ENCODE results near the gene ZC3H12C.

ZC3H12C gene

DNA sequence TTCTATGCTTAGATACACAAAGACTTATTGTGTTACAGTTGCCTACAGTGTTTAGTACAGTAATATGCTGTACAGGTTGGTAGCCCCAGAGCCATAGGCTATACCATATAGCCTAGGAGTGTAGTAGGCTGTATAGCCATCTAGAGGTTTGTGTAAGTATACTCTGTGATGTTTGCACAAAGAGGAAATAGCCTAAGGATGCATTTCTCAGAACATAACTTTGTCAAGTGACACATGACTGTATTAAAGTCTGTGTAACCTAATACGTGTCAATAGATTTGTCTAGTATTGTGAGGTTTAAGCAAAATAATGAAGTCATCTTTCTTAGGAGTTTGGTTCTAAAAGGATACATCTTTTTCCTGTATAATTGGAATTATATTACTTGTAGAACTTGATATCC, 5.5 kb downstream of the ZC3H12C start:
- no peak for DNase-seq

DNA sequence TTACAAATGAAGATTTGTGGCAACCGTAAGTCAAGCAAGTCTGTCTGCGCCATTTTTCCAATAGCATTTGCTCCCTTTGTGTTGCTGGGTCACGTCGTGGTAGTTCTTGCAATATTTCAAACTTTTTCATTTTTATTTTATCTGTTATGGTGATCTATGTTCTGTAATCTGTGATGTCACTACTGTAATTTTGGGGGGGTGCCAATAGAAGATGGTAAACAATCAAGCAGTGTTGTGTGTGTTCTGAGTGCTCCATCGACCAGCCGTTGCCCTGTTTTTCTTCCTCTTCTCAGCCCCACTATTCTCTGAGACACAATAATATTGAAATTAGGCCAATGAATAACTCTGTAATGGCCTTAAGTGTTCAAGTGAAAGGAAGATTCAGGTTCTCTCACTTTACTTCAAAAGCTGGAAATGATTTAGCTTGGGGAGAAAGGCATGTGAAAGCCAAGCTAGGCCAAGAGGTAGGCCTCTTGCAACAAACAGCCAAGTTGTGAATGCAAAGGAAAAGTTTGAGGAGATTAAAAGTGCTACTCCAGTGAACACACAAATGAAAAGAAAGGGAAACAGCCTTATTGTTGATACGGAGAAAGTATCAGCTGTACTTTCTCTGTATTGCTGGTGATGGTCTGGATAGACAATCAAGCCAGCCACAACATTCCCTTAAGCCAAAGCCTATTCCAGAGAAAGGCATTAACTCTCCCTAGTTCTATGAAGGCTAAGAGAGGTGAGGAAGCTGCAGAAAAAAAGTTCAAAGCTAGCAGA, 7.5 kb downstream of the ZC3H12C start:
- DNase-seq = no peak

DNA sequence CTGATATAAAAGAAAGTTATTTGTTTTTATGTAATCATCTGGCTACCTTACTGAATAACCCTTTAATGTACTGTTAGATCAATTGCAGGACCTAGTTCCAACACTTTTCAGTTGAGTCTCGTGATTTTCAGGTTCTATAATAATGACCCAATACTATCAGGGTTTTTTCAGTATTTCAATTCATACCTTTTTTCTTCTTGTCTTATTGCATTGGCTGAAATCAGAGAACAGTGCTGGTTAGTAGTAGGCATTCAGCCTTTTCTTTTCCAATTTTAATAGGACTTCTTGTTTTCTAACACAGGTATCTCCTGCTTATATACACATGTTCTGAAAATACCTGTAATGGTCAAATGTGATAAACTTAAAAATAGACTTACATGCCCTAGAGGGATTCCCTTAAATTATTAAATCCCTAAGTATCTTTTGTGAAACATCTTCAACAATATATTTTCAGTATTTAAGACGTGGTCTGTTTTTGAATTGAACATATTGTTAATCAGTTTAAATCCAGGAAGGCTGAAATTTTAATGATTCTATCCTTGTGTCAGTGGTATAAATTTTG, 13.6 kb downstream of the ZC3H12C start:
- no peak for DNase-seq

DNA sequence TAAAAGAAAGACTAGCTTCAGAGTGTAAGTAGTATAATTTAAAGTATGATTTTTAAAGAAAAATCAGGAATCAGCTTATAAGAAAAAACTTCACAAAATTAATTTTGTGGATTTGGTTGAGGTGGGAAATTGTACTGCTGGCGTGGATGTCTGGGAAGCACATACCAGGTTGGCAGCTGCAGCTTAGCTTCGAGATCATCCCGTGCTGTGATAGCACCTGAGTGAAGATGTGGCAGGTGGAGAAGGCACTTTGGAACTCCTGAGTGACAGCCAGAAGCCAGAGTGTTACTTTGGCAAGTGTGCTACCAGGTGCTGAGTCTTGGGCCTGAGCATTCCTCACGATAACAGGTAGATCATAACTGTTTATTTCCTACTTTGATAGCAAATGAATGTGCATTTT, 17.7 kb downstream of the ZC3H12C start:
- no peak for DNase-seq

DNA sequence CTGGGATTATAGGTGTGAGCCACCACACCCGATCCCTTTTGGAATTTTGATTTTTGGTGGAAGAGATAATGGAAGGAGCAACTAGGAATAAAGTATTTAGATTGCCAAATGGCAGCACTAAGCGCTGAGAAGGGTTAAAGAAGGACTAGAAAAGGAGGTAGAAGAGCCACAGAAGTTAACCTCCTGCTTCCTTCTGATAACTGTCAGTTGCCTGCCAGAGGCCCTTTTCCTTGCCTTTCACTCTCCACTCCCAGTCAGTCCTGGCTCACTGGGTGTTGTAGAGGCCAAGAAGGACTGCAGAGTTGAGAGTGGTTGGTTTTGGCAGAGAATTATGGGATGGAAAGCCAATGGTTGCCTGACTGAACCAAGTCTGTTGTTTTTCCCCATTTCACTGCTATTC, 19.3 kb downstream of the ZC3H12C start:
- no peak for DNase-seq

DNA sequence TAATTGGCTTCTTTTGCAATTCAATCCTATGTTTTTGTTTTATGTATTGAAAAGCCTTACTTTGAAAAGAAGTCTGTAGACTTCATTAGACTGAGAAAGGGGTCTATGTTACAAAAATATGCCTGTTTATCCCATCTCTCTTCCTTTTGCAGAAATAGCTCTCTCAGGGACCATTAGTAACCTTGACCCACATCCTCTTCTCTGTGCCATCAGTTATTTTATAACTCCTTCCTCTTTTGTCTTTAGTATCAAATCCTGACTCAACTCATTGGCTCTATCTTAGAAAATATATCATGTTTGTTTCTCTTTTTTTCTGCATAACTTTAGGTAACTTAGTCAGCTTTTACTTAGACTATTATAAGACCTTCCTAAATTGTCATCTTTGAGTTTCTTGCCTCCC, 20.3 kb downstream of the ZC3H12C start:
- DNase-seq = no peak

DNA sequence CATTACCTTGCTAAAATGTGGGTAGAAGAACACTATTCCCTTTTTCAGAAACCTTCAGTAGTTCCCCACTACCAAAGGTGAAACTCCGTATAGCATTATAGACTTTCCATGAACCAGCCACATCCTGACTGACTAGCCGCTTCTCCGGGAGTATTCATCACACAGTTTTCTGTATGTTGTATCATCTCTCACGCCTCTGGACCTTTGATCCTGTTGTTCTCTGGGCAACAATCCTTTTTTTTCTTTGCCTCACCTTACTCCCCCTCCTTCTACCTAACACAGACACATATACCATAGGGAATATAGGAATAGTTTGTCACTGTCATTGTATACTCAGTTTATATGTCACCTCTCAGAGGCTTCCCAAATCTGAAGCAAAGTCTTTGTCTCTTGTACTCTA, 20.8 kb downstream of the ZC3H12C start:
- no peak for DNase-seq

DNA sequence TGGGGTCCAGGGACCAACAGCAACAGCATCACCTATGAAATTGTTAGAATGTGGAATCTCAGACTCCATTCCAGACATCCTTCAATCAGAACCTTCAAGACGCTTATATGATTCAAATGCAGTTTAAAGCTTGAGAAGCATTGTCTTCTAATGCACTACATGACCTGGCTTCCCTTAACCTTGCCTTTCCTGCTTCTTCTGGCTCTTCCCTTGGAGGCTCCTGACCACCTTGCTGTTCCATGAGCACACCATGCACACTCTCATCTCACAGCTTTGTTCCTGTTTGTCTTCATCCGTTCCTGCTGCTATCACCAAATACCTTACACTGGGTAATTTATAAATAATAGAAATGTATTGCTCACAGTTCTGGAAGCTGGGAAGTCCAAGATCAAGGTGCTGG, 26.1 kb downstream of the ZC3H12C start:
- no peak for DNase-seq

DNA sequence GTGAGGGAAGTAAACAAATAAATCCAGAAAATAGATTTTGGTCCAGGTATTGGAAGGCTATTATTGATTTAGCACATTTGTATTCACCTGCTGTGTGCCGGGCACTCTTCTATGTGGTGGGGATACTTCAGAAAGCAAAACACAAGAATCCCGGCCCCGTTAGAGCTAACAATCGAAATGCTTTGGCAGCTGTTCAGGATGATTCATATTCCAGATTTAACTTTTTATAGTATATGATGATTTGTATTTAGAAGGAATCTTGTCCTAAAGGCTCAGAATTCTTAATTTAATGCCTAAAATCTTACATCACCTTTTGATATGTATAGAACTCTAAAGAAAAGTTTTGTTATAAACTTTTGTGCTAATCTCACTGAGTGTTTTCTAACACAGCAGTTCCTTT, 28.0 kb downstream of the ZC3H12C start:
- DNase-seq = no peak

DNA sequence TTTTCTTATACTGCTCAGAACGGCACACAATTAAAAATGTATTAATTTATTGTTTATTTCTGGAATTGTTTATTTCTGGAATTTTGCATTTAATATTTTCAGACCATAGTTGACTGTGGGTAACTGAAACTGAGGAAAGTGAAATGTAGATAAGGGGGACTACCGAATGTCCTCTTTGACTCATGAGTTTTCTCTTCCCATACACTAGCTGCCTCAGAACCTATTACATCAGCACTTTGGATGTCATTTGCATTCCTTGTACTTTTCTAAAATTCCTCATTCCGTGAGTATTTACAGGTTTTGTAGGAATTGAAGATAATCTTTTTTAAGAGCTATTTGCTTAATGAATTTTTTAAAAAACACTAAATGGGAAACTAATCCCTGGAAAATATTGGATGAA, 29.8 kb downstream of the ZC3H12C start:
- DNase-seq = no peak

DNA sequence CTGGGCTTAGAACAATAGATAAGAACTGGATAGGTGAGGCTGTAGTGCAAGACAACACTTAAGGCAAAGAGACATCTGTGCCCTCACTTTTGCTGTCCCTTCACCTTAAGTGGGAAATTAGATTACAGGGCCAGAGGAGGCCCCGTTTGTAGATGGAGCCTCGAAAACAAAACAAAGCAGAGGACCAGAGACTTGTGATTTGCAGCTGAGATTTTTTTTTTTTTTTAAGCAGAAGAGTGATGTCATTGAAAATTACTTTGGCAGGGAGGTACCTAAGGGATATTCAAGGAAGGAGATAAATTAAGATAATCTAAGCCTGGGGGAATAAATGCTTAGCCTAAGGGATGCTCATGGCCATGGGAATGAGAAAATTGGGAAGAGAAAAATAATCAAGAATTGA, 31.4 kb downstream of the ZC3H12C start:
- no peak for DNase-seq

DNA sequence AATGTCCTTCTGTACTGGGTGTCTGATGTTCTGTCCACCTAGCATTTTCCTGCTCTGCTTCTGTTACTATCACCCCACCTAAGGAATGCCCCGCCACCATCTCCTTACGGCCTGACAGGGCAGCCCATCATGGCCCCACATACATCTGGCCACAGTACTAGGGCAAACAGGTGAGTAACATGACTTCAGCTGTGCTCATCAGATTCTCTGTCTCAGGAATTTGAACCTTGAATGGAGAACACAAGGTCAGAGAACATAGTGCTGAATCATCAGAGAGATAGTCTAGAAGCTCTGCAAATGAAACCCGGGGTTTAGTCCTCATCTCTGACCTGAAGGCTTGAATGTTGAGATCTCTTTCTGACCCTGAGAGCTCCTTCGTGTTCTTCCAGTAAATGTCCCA, 32.4 kb downstream of the ZC3H12C start:
- DNase-seq = no peak

DNA sequence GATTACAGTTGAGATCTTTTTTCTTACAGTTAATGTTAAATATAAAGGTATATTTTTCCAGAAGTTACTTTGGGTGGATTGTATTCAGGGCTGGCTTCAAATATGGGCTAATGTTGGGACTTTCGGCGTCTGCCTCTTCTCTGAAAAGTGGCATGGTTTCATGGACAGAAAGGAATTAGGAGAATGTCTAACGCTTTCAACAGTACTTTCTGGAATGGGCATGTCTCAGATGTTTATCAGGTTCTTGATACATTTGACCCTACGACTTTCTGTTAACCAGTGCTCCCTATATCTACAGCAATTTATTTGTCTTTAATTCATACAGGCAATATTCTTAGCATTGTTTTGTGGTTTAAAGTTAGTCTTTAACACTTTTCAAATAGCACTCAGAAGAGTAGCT, 33.7 kb downstream of the ZC3H12C start:
- no peak for DNase-seq

DNA sequence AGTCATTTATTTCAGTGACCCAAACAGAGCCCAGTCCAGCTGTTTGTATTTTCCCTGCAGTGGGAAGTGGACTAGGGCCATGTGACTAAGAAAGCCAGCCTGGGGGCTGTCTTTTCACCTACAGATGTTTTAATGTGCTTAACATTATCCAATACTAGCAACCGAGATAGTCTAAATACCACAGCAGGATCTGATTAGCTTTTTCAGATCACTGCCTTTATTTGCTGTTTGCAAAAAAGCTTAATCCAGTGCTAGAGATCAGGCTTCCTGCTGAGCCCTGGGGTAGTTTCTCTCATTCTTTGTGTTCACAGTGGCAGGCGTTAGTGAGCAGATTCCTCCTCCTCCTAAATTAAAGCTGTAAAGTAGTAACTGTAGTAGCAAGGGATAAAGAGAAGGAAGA, 35.0 kb downstream of the ZC3H12C start:
- no peak for DNase-seq

DNA sequence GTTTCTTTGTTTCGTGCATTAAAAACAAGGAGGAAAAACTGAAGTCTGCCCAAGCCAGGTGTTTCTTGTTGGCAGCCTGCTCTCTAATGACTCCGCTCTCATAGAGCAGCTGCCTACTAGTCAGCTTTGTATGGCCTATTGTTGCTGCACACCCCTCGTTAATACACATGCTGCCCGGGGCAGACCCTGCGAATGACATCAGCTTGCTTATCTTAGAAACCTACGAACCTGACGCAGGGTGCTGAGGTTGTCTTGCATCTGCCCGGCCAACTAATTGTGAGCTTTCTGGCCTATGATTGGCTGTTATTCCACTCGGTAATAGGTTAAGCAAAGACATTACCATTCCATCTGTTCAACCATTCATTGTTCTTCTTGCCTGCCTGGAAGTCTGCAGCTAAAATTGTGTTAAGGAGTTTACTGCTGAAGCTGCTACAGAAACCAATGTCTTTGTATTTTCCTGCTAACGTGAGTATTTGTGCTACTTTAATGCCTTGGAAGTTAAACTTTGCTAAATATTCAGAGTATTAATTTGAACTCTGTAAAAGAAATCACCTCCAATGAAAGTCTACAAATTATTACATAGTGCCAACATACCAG, 37.5 kb downstream of the ZC3H12C start:
- DNase-seq = peak; percentile 48

DNA sequence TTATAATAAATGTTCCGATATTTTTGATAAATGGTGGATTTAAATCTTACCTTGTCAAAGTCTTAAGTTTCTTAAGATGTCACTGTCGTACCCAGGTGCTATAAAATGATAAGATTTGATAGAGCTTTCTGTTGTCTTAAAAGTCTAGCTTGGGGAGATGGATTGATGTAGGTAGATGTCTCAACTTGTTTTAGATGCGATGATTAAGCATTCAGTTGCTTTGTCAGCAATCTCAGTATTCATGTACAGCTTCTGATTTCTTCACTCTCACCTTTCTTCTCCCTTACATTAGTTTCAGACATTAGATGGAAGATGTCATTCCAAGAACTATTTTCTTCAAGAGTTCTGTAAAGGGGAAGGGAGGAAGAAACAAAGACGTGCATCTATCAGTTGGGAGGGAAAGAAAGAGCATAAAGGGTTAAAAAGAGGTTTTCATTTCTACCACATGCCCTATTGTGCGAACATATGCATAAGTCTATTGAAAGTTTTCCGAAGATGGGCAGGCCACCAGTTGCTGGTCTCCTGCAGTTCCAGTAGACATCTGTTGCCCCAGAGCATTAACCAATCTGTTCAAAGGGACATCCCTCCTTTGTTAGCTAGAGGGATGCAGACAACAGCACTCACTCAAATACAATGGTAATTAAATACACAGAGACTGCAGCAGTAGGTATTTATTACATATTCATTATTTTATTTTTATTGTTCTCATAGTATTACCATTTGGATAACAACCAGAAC, 38.4 kb downstream of the ZC3H12C start:
- no peak for DNase-seq

DNA sequence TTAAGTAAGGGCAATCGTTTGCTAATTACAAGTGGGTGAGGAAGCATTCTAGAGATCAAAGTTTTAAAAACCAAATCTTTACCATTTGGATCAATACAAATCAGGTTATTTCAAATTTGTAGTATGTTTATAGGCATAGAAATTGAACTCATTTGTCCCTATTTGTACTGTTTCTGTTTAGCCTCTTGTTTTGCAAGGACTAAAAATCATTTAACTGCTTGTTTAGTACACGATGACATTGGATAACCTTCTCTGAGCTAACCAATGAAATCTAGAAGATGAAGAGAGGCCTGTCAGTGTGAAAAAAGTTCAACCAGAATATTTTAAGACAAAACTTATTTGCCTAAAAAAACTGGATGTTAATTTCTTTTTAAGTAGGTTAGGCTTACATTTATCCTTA, 40.0 kb downstream of the ZC3H12C start:
- no peak for DNase-seq

DNA sequence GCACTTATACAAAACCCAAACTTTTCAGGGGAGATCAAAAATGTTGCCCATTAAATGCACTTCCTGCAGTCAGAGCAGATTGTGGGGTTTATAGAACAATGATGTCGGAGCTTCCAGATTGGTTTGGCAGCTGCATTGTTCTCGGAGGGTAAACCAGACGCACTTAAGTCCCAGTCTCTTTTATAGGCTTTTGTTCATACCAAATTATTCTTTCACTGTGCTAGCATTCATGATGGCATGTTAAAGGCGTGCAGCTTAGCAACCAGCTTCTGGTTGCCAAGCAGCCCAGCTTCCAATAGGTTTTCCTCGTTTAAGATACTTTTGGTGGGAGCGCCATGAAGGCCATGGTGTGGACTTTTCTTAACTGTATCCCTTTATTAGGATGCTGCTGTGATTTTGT, 40.9 kb downstream of the ZC3H12C start:
- DNase-seq = no peak

DNA sequence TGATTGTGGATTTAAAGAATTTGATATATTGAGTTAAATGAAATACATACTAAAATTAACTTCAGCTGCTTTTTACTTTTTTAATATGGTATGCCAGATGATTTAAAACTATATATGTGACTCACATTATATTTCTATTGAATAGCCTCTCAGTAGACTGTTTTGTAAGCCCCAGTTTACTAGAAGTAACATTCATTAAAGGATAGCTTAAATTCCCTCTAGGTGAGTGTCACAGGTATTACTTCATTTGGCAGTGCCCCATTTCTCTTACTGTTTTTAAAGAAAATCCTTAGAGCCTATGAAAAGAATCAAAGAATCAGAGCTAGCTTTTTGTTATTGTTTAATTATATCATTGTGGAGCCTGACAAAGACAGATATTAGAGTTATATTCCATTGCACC, 48.6 kb downstream of the ZC3H12C start:
- no peak for DNase-seq

DNA sequence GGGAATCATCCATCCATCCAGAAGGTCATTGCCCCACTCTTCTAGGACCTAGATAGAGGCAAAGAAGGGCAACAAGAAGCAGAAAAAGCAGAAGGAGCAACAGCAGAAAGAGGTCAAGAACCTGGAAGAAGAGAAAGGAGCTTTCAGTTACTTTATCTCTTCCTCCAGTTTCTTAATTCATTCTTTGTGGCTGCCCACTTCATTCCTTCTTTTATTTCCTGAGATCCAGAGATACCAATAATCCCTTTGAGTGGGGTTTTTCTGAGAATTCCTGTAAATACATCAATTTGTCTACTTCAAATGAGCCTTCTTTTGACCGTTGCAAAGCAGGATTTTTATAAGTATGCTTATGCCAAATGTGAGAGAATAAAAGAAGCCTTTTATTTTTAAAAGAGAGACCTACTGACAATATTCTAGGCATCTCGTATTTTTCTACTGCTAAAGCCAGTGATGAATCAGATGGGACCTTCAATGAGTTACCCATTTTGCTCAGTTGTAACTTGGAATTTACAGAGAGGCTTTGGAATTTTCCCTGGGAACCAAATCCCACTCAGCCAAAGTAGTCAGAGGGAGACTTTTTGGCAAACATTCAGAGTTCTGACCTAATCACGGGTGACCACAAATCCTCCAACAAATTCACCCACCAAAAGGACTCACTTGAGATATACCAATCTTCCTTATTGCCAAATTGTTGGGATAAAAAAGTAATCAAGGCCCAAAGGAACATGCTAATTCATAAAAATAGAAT, 54.9 kb downstream of the ZC3H12C start:
- no peak for DNase-seq

DNA sequence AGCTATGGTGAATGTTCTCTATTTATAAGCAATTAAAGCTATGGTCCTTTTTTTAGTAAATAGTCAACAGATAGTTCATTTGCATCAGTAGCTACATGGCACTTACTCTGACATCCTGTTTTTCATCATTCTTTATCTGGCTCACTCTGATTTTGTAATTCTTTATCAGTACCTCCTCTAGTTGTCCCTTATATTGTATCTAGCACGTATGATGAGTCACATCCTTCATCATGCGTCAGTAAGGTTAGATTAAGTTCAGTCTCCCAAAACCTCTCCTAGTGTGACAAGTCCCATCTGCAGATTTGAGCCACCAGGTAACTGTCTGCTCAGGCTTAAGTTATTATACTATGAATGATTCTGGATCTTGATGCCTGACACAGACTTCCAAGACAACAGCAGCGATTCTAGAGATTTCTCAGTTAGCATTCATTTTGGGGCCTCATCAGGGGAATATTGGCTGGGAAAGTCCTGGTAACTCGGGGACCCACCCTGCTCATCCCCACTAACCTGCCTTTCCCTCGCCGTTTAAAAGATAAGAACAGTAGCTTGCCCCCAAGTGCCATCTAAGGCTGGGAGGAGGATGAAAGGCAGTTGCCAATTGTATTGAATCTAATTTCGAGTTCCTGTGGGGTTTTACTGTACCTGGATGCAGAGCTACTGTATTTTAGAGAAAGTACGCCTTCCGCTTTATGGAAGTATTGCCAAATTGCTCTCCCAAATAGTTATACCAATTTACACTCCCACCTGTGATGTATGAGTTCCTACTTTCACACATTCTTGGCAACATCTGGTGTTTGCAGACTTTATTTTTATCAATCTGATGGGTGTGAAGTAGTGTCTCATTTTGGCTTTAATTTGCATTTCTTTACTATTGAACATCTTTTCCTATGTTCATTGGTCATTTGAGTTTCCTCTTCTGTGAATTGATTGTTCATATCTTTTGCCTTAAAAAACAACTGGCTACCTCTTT, 55.9 kb downstream of the ZC3H12C start:
- no peak for DNase-seq

DNA sequence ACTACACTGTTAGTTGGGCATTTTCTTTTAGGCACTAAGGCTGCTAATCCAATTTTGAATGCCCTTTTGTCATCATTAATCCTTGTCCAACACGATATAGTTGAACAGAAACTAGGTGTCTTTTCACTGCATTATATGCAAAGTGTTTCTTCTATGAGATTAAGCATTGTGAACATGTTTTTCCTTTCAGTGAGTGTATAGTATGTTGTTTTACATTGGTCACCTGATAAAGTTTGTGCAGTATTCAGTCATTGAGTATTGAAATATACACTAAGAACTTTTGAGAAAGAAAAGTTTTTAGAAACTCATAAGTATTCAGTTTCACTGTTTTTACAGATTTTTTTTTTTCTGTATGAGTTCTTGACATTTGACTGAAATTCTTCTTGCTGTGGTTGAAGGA, 59.0 kb downstream of the ZC3H12C start:
- DNase-seq = no peak
